SU-DHL-6 (cell line): ENCODE data around the gene TRMU.

Source experiments
- H2AFZ ChIP-seq: fragments of 200-600 bp; sonication (generic); 2 replicates; pipeline ENCODE4 v1.6.1; 2014; ENCODE audit warnings: low read depth, mild to moderate bottlenecking, moderate library complexity, mixed read lengths, antibody characterized with exemption, low read length; ENCODE audit not compliant: severe bottlenecking
- H3F3A ChIP-seq: fragments of 200-600 bp; shearing (Covaris generic); 2 replicates; pipeline ENCODE4 v1.6.0; 2016; ENCODE audit warnings: antibody characterized with exemption, mild to moderate bottlenecking; ENCODE audit not compliant: insufficient read depth
- H3K27ac ChIP-seq: fragments of 200-600 bp; sonication (generic); 2 replicates; pipeline ENCODE4 v1.5.1; 2016; ENCODE audit warnings: low read depth, mild to moderate bottlenecking, low read length, moderate library complexity, mixed read lengths
- H3K27me3 ChIP-seq: fragments of 200-600 bp; sonication (generic), shearing (Covaris generic); 2 replicates; pipeline ENCODE4 v1.6.0; 2014; ENCODE audit warnings: mild to moderate bottlenecking, low read length
- H3K36me3 ChIP-seq: fragments of 200-600 bp; sonication (generic); 2 replicates; pipeline ENCODE4 v1.6.1; 2014; ENCODE audit warnings: mild to moderate bottlenecking, low read length, mixed read lengths
- H3K4me2 ChIP-seq: fragments of 300-600, 200-600 bp; shearing (Covaris generic), sonication (generic); 2 replicates; pipeline ENCODE4 v1.6.0; 2014; ENCODE audit warnings: low read length, low read depth, mild to moderate bottlenecking; ENCODE audit not compliant: poor library complexity, severe bottlenecking
- H3K4me3 ChIP-seq: fragments of 200-600 bp; sonication (generic); 2 replicates; pipeline ENCODE4 v1.5.1; 2014; ENCODE audit warnings: antibody characterized with exemption, low read length, mild to moderate bottlenecking, mixed read lengths; ENCODE audit not compliant: insufficient read depth, poor library complexity, severe bottlenecking
- H3K79me2 ChIP-seq: fragments of 200-600 bp; sonication (generic); 2 replicates; pipeline ENCODE4 v1.6.1; 2014; ENCODE audit warnings: mild to moderate bottlenecking, low read length, moderate library complexity; ENCODE audit not compliant: insufficient read depth
- H3K9ac ChIP-seq: fragments of 200-600 bp; sonication (generic); 2 replicates; pipeline ENCODE4 v1.7.0; 2014; ENCODE audit warnings: mild to moderate bottlenecking, low read length
- H3K9me2 ChIP-seq: fragments of 200-600 bp; sonication (generic); replicated peaks from 2 replicates; pipeline ENCODE4 v1.6.1; 2014; ENCODE audit warnings: low read length; ENCODE audit not compliant: insufficient read depth
- H3K9me3 ChIP-seq: fragments of 200-600 bp; sonication (generic); 2 replicates; pipeline ENCODE4 v1.6.1; 2014; ENCODE audit warnings: low read length, mixed read lengths; ENCODE audit not compliant: insufficient read depth
- H4K20me1 ChIP-seq: fragments of 200-600 bp; sonication (generic); 2 replicates; pipeline ENCODE4 v1.6.1; 2014; ENCODE audit warnings: low read depth, mild to moderate bottlenecking, antibody characterized with exemption, low read length, moderate library complexity, mixed read lengths
- CTCF ChIP-seq: fragments of 200-600 bp; sonication (generic); IDR thresholded peaks from one replicate; pipeline ENCODE4 v1.5.1; 2017; ENCODE audit warnings: antibody characterized with exemption, mild to moderate bottlenecking, low read length, moderate library complexity; ENCODE audit not compliant: insufficient read depth, poor library complexity, severe bottlenecking
- EZH2phosphoT487 ChIP-seq: fragments of 200-600 bp; sonication (generic), shearing (Covaris generic); conservative IDR thresholded peaks from 2 replicates; pipeline ENCODE4 v1.6.1; 2018; ENCODE audit warnings: mild to moderate bottlenecking, antibody characterized with exemption, low read length, moderate library complexity, mixed read lengths

TRMU gene

GRCh38 chr22:46323162-46323561 is 12.4 kb upstream of the TRMU start:
- no peaks in the 10 kb centered on the region for H3K27me3 ChIP-seq
- H3K4me2 ChIP-seq = no peak overlapping the region
- no peak overlapping the region for H3K27ac ChIP-seq
- peaks cover 12% of the 10 kb centered on the region; the same call in 1 of the 2 replicates for H3K36me3 ChIP-seq
- H3K9me3 ChIP-seq = no peaks in the 10 kb centered on the region
- TF ChIP-seq CTCF = no peak
- peaks cover 4% of the 10 kb centered on the region; the same call in 1 of the 2 replicates for H4K20me1 ChIP-seq
- no peak overlapping the region for H2AFZ ChIP-seq
- no peak overlapping the region for H3K9ac ChIP-seq
- no peak overlapping the region for H3K4me3 ChIP-seq
- no peaks in the 10 kb centered on the region for H3F3A ChIP-seq
- peaks cover 20% of the 10 kb centered on the region; the same call in 1 of the 2 replicates for H3K79me2 ChIP-seq
- no peaks in the 10 kb centered on the region for H3K9me2 ChIP-seq

GRCh38 chr22:46326066-46326680 is 9.3 kb upstream of the TRMU start:
- no peaks in the 10 kb centered on the region for H3K9me3 ChIP-seq
- no peak overlapping the region for H3K4me3 ChIP-seq
- H3K27ac ChIP-seq = no peak overlapping the region
- no peaks in the 10 kb centered on the region for H3K27me3 ChIP-seq
- H3K4me2 ChIP-seq = no peak overlapping the region
- peaks cover 5% of the 10 kb centered on the region; the same call in 1 of the 2 replicates for H3K79me2 ChIP-seq
- H3K9ac ChIP-seq = no peak overlapping the region
- H3K36me3 ChIP-seq = peaks cover 12% of the 10 kb centered on the region; the same call in 1 of the 2 replicates
- no peaks in the 10 kb centered on the region for H4K20me1 ChIP-seq
- no peak overlapping the region for H2AFZ ChIP-seq
- no peaks in the 10 kb centered on the region for H3F3A ChIP-seq
- no peak for TF ChIP-seq CTCF
- TF ChIP-seq EZH2phosphoT487 = no peak
- no peaks in the 10 kb centered on the region for H3K9me2 ChIP-seq

- H3K27ac ChIP-seq = no peak overlapping the region
Measured at GRCh38 chr22:46327691-46328465, 7.6 kb upstream of the TRMU start.

More at GRCh38 chr22:46327691-46328465, 7.6 kb upstream of the TRMU start:
- Histone ChIP-seq H2AFZ (no peak overlapping the region), H3K9ac (no peak overlapping the region), H3K36me3 (peaks cover 12% of the 10 kb centered on the region; the same call in 1 of the 2 replicates), H3K79me2 (no peaks in the 10 kb centered on the region), H3K9me2 (no peaks in the 10 kb centered on the region), H3K4me2 (no peak overlapping the region), H4K20me1 (no peaks in the 10 kb centered on the region), H3F3A (no peaks in the 10 kb centered on the region), H3K27me3 (no peaks in the 10 kb centered on the region), H3K9me3 (no peaks in the 10 kb centered on the region), H3K4me3 (no peak overlapping the region)
- TF ChIP-seq CTCF (no peak), EZH2phosphoT487 (no peak)
